Measurements from ENCODE around the gene ASIC4.

The ASIC4 gene

GRCh38 chr2:219538504-219538951, 24.2 kb downstream of the ASIC4 start:
- Histone ChIP-seq H3K4me3 (replicated peaks; ENCODE audit: insufficient read depth, low read length) (no peak overlapping the region), H3K27ac (replicated peaks) (no peak overlapping the region), H3K27me3 (ENCODE audit: insufficient read depth, poor library complexity, severe bottlenecking) (peaks cover 28% of the 10 kb centered on the region)
- DNase-seq (ENCODE audit: low read depth in 1 of 2, low spot score in 1 of 2): no peak
- no peak for TF ChIP-seq SPI1 (IDR thresholded peaks at IDR 0.05; ENCODE audit: borderline replicate concordance, low read depth)
- TF ChIP-seq POLR2AphosphoS5 (IDR thresholded peaks at IDR 0.05; ENCODE audit: low read depth): no peak
- TF ChIP-seq, protein P1, sequence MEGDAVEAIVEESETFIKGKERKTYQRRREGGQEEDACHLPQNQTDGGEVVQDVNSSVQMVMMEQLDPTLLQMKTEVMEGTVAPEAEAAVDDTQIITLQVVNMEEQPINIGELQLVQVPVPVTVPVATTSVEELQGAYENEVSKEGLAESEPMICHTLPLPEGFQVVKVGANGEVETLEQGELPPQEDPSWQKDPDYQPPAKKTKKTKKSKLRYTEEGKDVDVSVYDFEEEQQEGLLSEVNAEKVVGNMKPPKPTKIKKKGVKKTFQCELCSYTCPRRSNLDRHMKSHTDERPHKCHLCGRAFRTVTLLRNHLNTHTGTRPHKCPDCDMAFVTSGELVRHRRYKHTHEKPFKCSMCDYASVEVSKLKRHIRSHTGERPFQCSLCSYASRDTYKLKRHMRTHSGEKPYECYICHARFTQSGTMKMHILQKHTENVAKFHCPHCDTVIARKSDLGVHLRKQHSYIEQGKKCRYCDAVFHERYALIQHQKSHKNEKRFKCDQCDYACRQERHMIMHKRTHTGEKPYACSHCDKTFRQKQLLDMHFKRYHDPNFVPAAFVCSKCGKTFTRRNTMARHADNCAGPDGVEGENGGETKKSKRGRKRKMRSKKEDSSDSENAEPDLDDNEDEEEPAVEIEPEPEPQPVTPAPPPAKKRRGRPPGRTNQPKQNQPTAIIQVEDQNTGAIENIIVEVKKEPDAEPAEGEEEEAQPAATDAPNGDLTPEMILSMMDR (IDR thresholded peaks at IDR 0.05; ENCODE audit: insufficient read depth, low read length): no peak
- TF ChIP-seq GABPA (IDR thresholded peaks at IDR 0.05; ENCODE audit: low read depth): no peak
- TF ChIP-seq REST (IDR thresholded peaks at IDR 0.05; ENCODE audit: insufficient replicate concordance, low read depth): no peak

DNA sequence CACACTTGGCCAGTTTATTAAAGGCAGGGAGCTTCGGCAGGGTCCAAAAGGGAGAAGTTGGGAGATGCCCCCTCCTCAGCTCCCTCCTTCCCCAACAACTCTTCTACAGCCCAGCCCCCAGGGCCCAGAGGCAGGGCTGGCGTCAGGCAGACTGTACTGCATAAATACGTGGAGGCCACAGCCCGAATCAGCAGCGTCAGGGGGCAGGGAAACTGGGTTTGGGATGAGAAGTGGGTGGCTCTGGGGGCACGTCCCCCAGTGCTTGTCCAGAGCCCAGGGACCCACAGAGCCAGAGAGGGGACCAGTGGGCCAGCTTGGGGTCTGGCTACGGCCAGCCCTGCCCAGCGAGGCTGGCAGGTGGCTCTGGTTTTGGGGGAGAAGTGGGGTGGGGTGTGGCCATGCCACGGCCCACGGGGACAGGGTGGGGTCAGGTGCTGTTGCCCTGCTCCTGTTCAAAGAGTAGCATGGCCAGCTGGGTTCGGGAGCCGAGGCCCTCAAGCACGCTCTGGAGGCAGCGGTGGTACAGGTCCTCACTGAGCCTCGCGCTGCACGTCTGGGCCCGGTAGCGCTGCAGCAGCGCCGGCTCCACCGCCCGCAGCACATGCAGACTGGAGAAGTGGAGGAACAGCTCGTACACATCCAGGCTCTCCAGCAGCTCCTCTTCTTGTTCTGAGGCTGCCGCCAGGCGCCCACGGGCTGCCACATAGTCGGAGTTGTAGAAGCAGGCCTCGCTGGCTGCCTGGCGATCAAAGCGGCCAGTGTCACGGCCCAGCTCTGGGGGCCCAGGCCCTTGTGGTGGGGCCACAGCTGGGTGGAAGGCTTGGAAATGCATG, 24.9 kb downstream of the ASIC4 start:
- no peak for DNase-seq (ENCODE audit: low read depth in 1 of 2, low spot score in 1 of 2)
- TF ChIP-seq POLR2AphosphoS5 (IDR thresholded peaks at IDR 0.05; ENCODE audit: low read depth): no peak
- TF ChIP-seq GABPA (IDR thresholded peaks at IDR 0.05; ENCODE audit: low read depth): no peak
- TF ChIP-seq SPI1 (IDR thresholded peaks at IDR 0.05; ENCODE audit: borderline replicate concordance, low read depth): no peak
- no peak for TF ChIP-seq REST (IDR thresholded peaks at IDR 0.05; ENCODE audit: insufficient replicate concordance, low read depth)
- TF ChIP-seq, protein P1 (IDR thresholded peaks at IDR 0.05; ENCODE audit: insufficient read depth, low read length): no peak

GRCh38 chr2:219539926-219540678, 25.8 kb downstream of the ASIC4 start:
- no peak overlapping the region for H3K4me3 ChIP-seq (replicated peaks; ENCODE audit: insufficient read depth, low read length)
- TF ChIP-seq, protein P1 (IDR thresholded peaks at IDR 0.05; ENCODE audit: insufficient read depth, low read length): no peak
- no peak for TF ChIP-seq POLR2AphosphoS5 (IDR thresholded peaks at IDR 0.05; ENCODE audit: low read depth)
- TF ChIP-seq GABPA (IDR thresholded peaks at IDR 0.05; ENCODE audit: low read depth): no peak
- TF ChIP-seq REST (IDR thresholded peaks at IDR 0.05; ENCODE audit: insufficient replicate concordance, low read depth): no peak
- no peak for TF ChIP-seq SPI1 (IDR thresholded peaks at IDR 0.05; ENCODE audit: borderline replicate concordance, low read depth)
- H3K27ac ChIP-seq (replicated peaks): no peak overlapping the region
- no peak for DNase-seq (ENCODE audit: low read depth in 1 of 2, low spot score in 1 of 2)
- peaks cover 36% of the 10 kb centered on the region for H3K27me3 ChIP-seq (ENCODE audit: insufficient read depth, poor library complexity, severe bottlenecking)

More for the DNA sequence above, 24.9 kb downstream of the ASIC4 start:
- Histone ChIP-seq H3K27ac (replicated peaks) (no peak overlapping the region), H3K27me3 (ENCODE audit: insufficient read depth, poor library complexity, severe bottlenecking) (peaks cover 28% of the 10 kb centered on the region), H3K4me3 (replicated peaks; ENCODE audit: insufficient read depth, low read length) (no peak overlapping the region)

All from HL-60 (cell line).